ACC112 (cell line): ENCODE measurements around the gene GUCA2A.

ENCODE experiments used
- H2AFZ ChIP-seq: fragments of 200-600 bp; sonication (generic); one replicate; pipeline ENCODE4 v1.6.0; 2017; ENCODE audit warnings: antibody characterized with exemption, low read length; ENCODE audit not compliant: unreplicated experiment
- H3K27ac ChIP-seq: fragments of 200-600 bp; sonication (generic); 2 replicates; pipeline ENCODE4 v1.5.1; 2014; ENCODE audit warnings: low read depth, mild to moderate bottlenecking, antibody characterized with exemption, low read length, moderate library complexity
- H3K27me3 ChIP-seq: fragments of 200-600 bp; sonication (generic); 2 replicates; pipeline ENCODE4 v1.6.1; 2014; ENCODE audit warnings: mild to moderate bottlenecking, antibody characterized with exemption, low read length, moderate library complexity, mixed read lengths; ENCODE audit not compliant: insufficient read depth
- H3K36me3 ChIP-seq: fragments of 200-600 bp; sonication (generic); 2 replicates; pipeline ENCODE4 v1.6.1; 2016; ENCODE audit warnings: mild to moderate bottlenecking, antibody characterized with exemption, low read length, moderate library complexity, mixed read lengths; ENCODE audit not compliant: insufficient read depth
- H3K4me1 ChIP-seq: fragments of 200-600 bp; sonication (generic); one replicate; pipeline ENCODE4 v1.6.1; 2016; ENCODE audit warnings: low read length, mixed read lengths; ENCODE audit not compliant: insufficient read depth, unreplicated experiment, control insufficient read depth
- H3K4me3 ChIP-seq: fragments of 200-600 bp; sonication (generic); 2 replicates; pipeline ENCODE4 v1.5.1; 2014; ENCODE audit warnings: mild to moderate bottlenecking, low read depth, low read length
- H3K79me2 ChIP-seq: fragments of 200-600 bp; sonication (generic); one replicate; pipeline ENCODE4 v1.6.0; 2016; ENCODE audit warnings: low read length; ENCODE audit not compliant: control insufficient read depth, unreplicated experiment, insufficient read depth

Gene GUCA2A

DNA sequence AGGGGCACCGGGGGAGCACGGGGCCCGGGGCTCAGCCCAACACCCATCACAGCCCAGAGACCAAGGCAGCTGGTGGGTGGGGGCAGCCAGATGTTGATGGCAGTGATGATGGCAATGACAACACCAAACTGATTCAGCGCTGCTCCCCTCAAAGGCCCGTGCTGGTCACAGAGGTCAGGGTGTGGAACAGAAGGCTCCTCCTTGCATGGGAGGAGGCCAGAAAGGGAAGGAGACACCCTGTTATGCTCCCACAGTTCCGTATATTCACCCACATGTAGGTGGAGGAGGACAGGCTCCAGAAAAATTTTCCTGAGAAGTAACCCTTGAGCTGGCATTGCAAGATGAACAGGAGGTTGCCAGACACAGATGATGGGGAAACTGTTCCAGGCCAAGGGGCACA is 10.9 kb downstream of the GUCA2A start:
- Histone ChIP-seq H3K36me3 (no peaks in the 10 kb centered on the region), H3K4me3 (no peak overlapping the region), H2AFZ (no peak overlapping the region), H3K27me3 (peaks cover 46% of the 10 kb centered on the region), H3K79me2 (no peaks in the 10 kb centered on the region), H3K4me1 (no peaks in the 10 kb centered on the region), H3K27ac (no peak overlapping the region)

DNA sequence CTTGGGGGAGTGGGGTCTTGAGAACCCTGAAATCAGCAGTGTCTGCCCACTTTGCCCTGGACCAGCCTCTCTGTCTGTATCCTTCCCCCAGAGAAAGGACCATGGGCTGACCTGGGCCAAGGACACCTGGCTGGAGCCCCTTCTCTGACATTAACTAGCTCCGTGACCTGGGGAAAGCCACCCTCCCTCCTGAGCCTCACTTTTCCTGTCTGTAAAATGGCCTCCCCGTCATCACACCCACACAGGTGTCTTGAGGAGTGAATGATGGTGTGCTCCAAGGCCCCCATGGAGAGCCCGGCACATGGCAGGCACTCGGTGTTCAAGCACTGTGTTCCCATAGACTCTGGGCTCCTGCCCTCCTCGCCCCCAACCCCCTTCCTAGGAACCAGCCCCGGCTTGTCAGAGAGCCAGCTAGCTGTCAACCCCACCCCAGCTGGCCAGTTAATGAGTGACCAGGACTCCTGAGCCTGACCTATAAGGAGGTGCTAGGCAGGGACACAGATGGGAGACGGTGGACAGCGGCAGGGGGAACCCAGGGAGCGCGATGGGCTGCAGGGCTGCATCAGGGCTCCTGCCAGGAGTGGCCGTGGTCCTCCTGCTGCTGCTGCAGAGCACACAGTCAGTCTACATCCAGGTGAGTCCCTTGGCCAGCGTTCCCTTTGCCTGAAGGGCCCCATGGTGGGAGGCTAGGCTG is 11.5 kb downstream of the GUCA2A start, which contains the start of gene GUCA2B:
GUCA2B (plus strand) TSS at position 504 of the 694 bp plus-strand sequence; CDS start at position 545, 41 bp downstream.
- Histone ChIP-seq H3K4me1 (no peaks in the 10 kb centered on the region), H3K27me3 (peaks cover 52% of the 10 kb centered on the region), H2AFZ (no peak within 1 kb of the TSS)

DNA sequence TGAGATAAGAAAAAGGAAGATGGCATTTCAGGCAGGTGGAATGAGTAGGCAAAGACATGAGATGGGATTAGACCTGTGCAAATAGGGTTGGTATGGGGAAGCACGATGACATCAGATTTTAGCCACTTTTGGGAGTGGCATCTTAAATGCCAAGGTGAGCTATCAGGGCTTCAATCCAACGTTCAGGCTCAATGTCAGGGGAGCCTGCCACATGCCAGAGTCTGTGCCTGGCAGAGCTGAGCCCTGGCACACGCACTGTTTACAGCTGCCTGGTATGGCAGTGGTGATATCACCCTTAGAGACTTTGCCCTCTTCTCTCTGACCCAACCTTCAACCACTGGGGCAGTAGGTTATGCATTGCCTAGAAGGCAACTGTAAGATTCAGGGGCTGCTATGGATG is 12.4 kb downstream of the GUCA2A start:
- Histone ChIP-seq H3K79me2 (no peaks in the 10 kb centered on the region), H2AFZ (no peak overlapping the region), H3K36me3 (no peaks in the 10 kb centered on the region), H3K4me1 (no peaks in the 10 kb centered on the region), H3K27me3 (peaks cover 61% of the 10 kb centered on the region), H3K4me3 (no peak overlapping the region), H3K27ac (no peak overlapping the region)

More for the DNA sequence above, 11.5 kb downstream of the GUCA2A start, which contains the start of gene GUCA2B:
- no peak within 1 kb of the TSS for H3K27ac ChIP-seq
- no peak within 1 kb of the TSS for H3K4me3 ChIP-seq
- H3K79me2 ChIP-seq, result no peaks in the 10 kb centered on the region
- no peaks in the 10 kb centered on the region for H3K36me3 ChIP-seq

DNA sequence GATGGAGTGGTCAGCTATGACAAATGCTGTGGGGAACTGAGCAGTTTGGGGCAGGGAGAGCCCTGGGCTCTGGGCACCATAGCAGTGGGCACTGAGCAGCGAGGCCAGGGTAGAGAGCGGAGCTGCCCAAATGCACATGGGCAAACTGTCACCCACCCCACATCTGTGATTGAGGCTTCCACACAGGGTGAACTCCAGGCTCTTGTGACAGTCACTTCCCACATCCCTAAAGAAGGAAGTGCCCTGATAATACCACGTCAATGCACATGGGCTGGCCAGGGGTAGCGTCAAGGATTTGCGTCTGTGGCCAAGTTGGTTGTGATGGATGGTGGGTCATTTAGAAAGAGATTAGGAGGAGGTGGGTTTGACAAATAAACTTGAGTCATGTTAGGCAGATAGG is 13.9 kb downstream of the GUCA2A start:
- Histone ChIP-seq H3K79me2 (no peaks in the 10 kb centered on the region), H3K27me3 (peaks cover 70% of the 10 kb centered on the region), H3K27ac (no peak overlapping the region), H3K4me3 (no peak overlapping the region), H2AFZ (no peak overlapping the region), H3K4me1 (no peaks in the 10 kb centered on the region), H3K36me3 (no peaks in the 10 kb centered on the region)

DNA sequence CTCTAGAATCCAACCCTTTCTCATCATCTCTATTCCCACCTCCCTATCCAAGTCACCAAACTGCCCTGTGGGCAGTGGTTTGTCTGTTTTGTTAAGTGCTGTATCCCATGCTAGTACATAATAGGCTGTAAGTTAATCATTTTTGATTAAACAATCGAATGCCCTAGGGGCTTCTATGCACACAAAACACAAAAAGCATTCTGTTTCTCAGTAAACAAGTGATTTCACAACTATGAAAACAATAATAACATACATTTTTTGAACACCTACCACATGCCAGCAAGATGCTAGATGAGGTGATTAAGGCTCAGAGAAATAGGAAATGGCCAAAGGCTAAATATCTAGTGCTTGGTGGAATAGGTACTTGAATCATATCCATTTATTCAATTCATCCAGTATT is 16.4 kb downstream of the GUCA2A start:
- Histone ChIP-seq H3K4me3 (no peak overlapping the region), H3K4me1 (no peaks in the 10 kb centered on the region), H2AFZ (no peak overlapping the region)

DNA sequence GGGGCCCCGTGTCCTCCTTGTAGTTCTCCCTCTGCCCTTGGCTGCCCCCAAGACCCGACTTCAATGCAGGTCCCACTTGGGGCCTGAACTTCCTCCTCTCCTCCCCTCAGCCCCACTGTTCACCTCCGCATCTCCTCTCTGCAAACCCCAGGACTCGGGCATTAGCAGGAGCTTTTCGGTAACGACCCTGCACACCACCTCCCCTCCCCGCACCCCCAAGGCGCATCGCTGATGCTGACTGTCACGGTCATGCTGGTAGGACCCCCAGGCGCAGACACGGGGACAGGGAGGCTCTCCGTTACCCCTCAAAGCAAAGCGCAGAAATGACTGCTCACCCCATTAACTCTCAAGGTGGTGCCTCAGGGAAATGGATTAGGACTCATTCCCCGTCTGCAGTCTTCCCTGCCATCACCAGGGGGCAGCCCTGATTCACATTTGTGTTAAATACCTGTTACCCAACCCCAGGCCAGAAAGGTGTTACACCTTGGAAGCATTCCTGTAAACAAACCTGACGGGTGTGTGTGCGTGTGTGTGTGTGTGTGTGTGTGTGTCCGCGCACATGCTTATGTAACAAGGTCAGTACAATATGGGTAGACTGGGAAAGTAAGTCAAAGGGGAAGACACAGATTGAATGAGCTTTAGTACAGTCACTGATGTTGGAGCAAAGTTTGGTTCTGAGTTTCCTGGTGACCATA is 17.8 kb downstream of the GUCA2A start:
- no peak overlapping the region for H3K27ac ChIP-seq
- no peaks in the 10 kb centered on the region for H3K4me1 ChIP-seq
- H2AFZ ChIP-seq, result no peak overlapping the region
- H3K36me3 ChIP-seq, result no peaks in the 10 kb centered on the region
- no peak overlapping the region for H3K4me3 ChIP-seq
- H3K27me3 ChIP-seq, result peaks cover 94% of the 10 kb centered on the region
- H3K79me2 ChIP-seq, result no peaks in the 10 kb centered on the region

More for the DNA sequence above, 16.4 kb downstream of the GUCA2A start:
- Histone ChIP-seq H3K79me2 (no peaks in the 10 kb centered on the region), H3K36me3 (no peaks in the 10 kb centered on the region), H3K27ac (no peak overlapping the region), H3K27me3 (peaks cover 90% of the 10 kb centered on the region)

DNA sequence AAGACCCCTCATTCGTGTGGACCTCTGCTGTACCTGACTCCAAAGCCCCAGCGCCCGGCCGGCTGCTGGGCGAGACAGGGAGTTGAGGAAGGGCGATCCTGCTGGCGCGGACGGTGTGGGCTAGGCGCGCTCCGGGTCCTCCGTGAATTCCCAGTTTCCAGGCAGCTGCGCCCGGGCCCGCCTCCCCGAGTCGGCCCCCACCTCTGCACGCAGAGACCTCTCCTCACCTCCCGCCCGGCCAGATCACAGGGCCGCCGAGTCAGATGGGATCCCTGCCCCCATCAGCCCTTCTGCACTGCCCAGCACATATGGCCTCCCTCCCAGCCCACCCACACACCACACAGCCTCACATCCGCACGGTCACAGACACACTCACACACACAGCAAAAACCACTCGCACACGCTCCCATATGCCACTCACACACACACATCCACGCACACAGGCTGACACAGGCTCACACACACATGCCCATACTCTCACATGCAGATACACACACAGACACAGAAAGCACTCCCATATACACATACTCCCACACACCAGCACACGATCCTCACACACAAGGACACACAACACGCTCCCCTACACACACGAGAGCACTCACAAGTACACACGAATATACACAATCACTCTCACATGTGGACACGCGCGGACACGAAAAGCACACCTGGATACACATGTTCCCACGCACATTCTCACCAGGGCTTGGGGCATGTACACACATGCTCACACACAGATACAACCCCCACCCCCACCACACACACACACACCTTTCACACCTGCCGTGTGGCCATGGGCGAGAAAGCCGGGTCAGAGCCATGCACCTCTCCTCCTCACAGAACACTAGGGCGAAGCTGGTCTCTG is 18.6 kb downstream of the GUCA2A start:
- H3K36me3 ChIP-seq, result no peaks in the 10 kb centered on the region
- H3K4me3 ChIP-seq, result no peak overlapping the region
- H3K27ac ChIP-seq, result no peak overlapping the region
- H3K27me3 ChIP-seq, result peaks cover 94% of the 10 kb centered on the region
- no peak overlapping the region for H2AFZ ChIP-seq
- no peaks in the 10 kb centered on the region for H3K4me1 ChIP-seq
- no peaks in the 10 kb centered on the region for H3K79me2 ChIP-seq

DNA sequence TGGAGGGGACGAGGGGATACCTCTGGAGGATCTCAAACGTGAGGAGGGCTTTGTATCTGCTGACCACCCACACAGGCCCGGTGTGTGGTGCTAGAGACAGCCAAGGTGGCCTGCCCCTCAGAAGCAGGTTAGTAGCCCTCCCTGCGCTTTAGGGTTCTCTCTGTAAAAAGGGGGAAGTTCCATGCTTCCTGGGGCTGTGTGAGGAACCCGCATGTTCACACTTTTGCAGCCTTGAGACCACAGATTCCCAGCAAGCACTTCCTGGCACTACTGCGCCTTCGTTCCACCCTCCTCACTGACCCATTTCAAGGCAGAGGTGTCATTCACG is 19.2 kb downstream of the GUCA2A start:
- Histone ChIP-seq H3K79me2 (no peaks in the 10 kb centered on the region), H3K4me3 (no peak overlapping the region), H2AFZ (no peak overlapping the region), H3K27ac (no peak overlapping the region), H3K27me3 (peaks cover 92% of the 10 kb centered on the region), H3K36me3 (no peaks in the 10 kb centered on the region), H3K4me1 (no peaks in the 10 kb centered on the region)

DNA sequence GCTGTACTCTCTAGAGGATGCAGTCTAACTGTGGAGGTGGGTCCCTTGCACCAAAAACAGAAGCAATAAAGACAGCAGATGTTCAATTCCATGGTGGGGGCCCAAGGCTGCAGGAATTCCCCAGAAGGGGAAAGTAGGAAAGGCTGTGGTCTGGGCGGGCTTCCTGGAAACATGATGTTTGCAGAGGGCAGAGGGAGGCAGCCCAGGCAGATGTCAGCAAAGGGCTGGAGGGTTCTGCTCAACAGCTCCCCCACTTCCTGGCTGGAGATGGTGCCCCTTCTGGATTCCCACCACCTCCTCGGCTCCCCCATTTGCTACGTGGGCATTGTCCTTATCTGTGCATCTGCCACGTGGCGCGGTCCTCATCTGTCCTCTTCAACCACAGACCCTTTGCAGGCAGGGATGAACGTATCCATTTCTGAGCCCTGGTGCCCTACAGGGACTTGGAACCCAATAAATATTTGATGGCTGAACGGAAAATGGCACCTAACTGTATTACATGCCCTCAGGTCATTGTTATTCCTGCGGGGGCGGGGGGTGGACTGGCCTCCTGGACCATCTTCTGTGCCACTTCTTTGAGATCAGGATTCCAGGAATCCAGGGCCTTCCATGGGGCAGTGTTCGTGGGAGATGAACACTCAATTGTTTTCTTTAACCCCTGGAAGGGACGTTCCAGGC is 19.7 kb downstream of the GUCA2A start:
- peaks cover 92% of the 10 kb centered on the region for H3K27me3 ChIP-seq
- H2AFZ ChIP-seq, result no peak overlapping the region
- H3K36me3 ChIP-seq, result no peaks in the 10 kb centered on the region
- H3K4me3 ChIP-seq, result no peak overlapping the region
- H3K27ac ChIP-seq, result no peak overlapping the region
- H3K79me2 ChIP-seq, result no peaks in the 10 kb centered on the region
- H3K4me1 ChIP-seq, result no peaks in the 10 kb centered on the region
